ENCODE results near the gene CSGALNACT2. TPM values are rescaled to one million over a fixed set of nuclear protein-coding genes. Genes with fewer than 3 reads are reported as not detected.

CSGALNACT2 gene
- total and polyA plus RNA-seq, 4 donors, result 4.1 to 11.0 (median 6.1) TPM

GRCh38 chr10:43114743-43115611 is 23.3 kb upstream of the CSGALNACT2 start:
- TF ChIP-seq TAF1 (conservative IDR thresholded peaks at IDR 0.05) (no peak), REST (IDR thresholded peaks at IDR 0.05) (no peak), EGR1 (IDR thresholded peaks at IDR 0.05; ENCODE audit: low read depth in 2 of 2) (no peak), ATF3 (IDR thresholded peaks at IDR 0.05) (no peak), NR2F2 (IDR thresholded peaks at IDR 0.05) (no peak), HNF4A (conservative IDR thresholded peaks at IDR 0.05) (no peak), FOXA2 (IDR thresholded peaks at IDR 0.05) (no peak), GABPA (IDR thresholded peaks at IDR 0.05 in 1 of 2, conservative IDR thresholded peaks at IDR 0.05 in 1 of 2) (no peak), HNF4G (IDR thresholded peaks at IDR 0.05) (no peak)
- TF ChIP-seq, protein P1, sequence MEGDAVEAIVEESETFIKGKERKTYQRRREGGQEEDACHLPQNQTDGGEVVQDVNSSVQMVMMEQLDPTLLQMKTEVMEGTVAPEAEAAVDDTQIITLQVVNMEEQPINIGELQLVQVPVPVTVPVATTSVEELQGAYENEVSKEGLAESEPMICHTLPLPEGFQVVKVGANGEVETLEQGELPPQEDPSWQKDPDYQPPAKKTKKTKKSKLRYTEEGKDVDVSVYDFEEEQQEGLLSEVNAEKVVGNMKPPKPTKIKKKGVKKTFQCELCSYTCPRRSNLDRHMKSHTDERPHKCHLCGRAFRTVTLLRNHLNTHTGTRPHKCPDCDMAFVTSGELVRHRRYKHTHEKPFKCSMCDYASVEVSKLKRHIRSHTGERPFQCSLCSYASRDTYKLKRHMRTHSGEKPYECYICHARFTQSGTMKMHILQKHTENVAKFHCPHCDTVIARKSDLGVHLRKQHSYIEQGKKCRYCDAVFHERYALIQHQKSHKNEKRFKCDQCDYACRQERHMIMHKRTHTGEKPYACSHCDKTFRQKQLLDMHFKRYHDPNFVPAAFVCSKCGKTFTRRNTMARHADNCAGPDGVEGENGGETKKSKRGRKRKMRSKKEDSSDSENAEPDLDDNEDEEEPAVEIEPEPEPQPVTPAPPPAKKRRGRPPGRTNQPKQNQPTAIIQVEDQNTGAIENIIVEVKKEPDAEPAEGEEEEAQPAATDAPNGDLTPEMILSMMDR (IDR thresholded peaks at IDR 0.05; ENCODE audit: low read depth, low read length, missing input control), result no peak
- TF ChIP-seq, protein P2, sequence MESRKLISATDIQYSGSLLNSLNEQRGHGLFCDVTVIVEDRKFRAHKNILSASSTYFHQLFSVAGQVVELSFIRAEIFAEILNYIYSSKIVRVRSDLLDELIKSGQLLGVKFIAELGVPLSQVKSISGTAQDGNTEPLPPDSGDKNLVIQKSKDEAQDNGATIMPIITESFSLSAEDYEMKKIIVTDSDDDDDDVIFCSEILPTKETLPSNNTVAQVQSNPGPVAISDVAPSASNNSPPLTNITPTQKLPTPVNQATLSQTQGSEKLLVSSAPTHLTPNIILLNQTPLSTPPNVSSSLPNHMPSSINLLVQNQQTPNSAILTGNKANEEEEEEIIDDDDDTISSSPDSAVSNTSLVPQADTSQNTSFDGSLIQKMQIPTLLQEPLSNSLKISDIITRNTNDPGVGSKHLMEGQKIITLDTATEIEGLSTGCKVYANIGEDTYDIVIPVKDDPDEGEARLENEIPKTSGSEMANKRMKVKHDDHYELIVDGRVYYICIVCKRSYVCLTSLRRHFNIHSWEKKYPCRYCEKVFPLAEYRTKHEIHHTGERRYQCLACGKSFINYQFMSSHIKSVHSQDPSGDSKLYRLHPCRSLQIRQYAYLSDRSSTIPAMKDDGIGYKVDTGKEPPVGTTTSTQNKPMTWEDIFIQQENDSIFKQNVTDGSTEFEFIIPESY (IDR thresholded peaks at IDR 0.05), result no peak
- no peak for DNase-seq (ENCODE audit: low spot score)
- WGBS, result 86% methylated on average over 17 of the region's 17 CpGs

GRCh38 chr10:43115881-43116595 is 22.2 kb upstream of the CSGALNACT2 start:
- Histone ChIP-seq H3K4me1 (ENCODE audit: control insufficient read depth in 4 of 4, insufficient read depth in 4 of 4, low read length in 3 of 4) (peaks cover 0 to 6% (median 2%) of the 10 kb centered on the region in 4 donors), H3K9me3 (ENCODE audit: control insufficient read depth in 4 of 4, low read length in 3 of 4) (no peaks in the 10 kb centered on the region), H3K27me3 (ENCODE audit: control insufficient read depth in 4 of 4, insufficient read depth in 4 of 4, low read length in 3 of 4) (no peaks in the 10 kb centered on the region), H3K9ac (ENCODE audit: low read depth in 1 of 2, low read length in 2 of 2) (no peak overlapping the region), H3K4me3 (ENCODE audit: low read depth in 1 of 3, low read length in 3 of 3) (no peak overlapping the region), H3K27ac (ENCODE audit: low read depth in 1 of 2, low read length in 2 of 2) (no peak overlapping the region), H3K36me3 (ENCODE audit: control insufficient read depth in 4 of 4, insufficient read depth in 3 of 4, low read depth in 1 of 4, low read length in 3 of 4) (no peaks in the 10 kb centered on the region)
- no peak for DNase-seq (ENCODE audit: low spot score)
- WGBS, result 94% methylated on average over 10 of the region's 10 CpGs
- TF ChIP-seq JUND (IDR thresholded peaks at IDR 0.05) (no peak), HNF4G (IDR thresholded peaks at IDR 0.05) (no peak), EGR1 (IDR thresholded peaks at IDR 0.05; ENCODE audit: low read depth in 2 of 2) (no peak), NR2F2 (IDR thresholded peaks at IDR 0.05) (no peak), RAD21 (IDR thresholded peaks at IDR 0.05) (no peak), SP1 (IDR thresholded peaks at IDR 0.05) (no peak), ATF3 (IDR thresholded peaks at IDR 0.05) (no peak)
- TF ChIP-seq, protein P1 (IDR thresholded peaks at IDR 0.05; ENCODE audit: low read depth, low read length, missing input control), result no peak
- TF ChIP-seq, protein P2 (IDR thresholded peaks at IDR 0.05), result no peak

More at GRCh38 chr10:43114743-43115611, 23.3 kb upstream of the CSGALNACT2 start:
- Histone ChIP-seq H3K9me3 (ENCODE audit: control insufficient read depth in 4 of 4, low read length in 3 of 4) (no peaks in the 10 kb centered on the region), H3K27me3 (ENCODE audit: control insufficient read depth in 4 of 4, insufficient read depth in 4 of 4, low read length in 3 of 4) (no peaks in the 10 kb centered on the region), H3K9ac (ENCODE audit: low read depth in 1 of 2, low read length in 2 of 2) (no peak overlapping the region), H3K27ac (ENCODE audit: low read depth in 1 of 2, low read length in 2 of 2) (no peak overlapping the region), H3K4me1 (ENCODE audit: control insufficient read depth in 4 of 4, insufficient read depth in 4 of 4, low read length in 3 of 4) (peaks cover 0 to 6% (median 2%) of the 10 kb centered on the region in 4 donors), H3K4me3 (ENCODE audit: low read depth in 1 of 3, low read length in 3 of 3) (no peak overlapping the region), H3K36me3 (ENCODE audit: control insufficient read depth in 4 of 4, insufficient read depth in 3 of 4, low read depth in 1 of 4, low read length in 3 of 4) (no peaks in the 10 kb centered on the region)
